ENCODE results near the gene MGA.

Gene MGA

DNA sequence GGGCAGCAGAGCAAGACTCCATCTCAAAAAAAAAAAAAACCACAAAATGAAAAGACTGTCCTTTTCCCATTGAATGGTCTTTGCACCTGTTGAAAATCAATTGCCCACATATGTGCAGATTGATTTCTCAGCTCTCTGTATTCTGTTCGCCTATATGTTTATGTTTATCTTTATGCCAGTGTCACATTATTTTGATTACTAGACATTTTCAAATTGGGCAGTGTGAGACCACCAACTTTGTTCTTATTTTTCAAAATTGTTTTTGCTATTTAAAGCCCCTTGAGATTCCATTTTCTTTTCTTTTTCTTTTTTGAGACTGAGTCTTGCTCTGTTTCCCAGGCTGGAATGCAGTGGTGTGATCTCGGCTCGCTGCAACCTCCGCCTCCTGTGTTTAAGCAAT, 18.5 kb downstream of the MGA start:
- Histone ChIP-seq H3K27me3 (ENCODE audit: control insufficient read depth, insufficient read depth, low read length) (no peaks in the 10 kb centered on the region), H3K4me1 (ENCODE audit: control insufficient read depth, insufficient read depth, low read length) (no peaks in the 10 kb centered on the region), H3K36me3 (ENCODE audit: control insufficient read depth, insufficient read depth, low read length) (no peaks in the 10 kb centered on the region), H3K4me3 (ENCODE audit: low read length) (no peak overlapping the region), H3K27ac (ENCODE audit: low read length) (no peak overlapping the region), H3K9me3 (ENCODE audit: control insufficient read depth, insufficient read depth, low read length) (no peaks in the 10 kb centered on the region)
- WGBS (ENCODE audit: insufficient coverage, insufficient read length) = no CpG with 5 or more reads among the region's 4 CpGs
- DNase-seq (ENCODE audit: low read depth, low spot score) = no peak

- no peaks in the 10 kb centered on the region for H3K27me3 ChIP-seq (ENCODE audit: control insufficient read depth, insufficient read depth, low read length)
- DNase-seq (ENCODE audit: low read depth, low spot score) = no peak
- H3K4me1 ChIP-seq (ENCODE audit: control insufficient read depth, insufficient read depth, low read length) = no peaks in the 10 kb centered on the region
- H3K36me3 ChIP-seq (ENCODE audit: control insufficient read depth, insufficient read depth, low read length) = no peaks in the 10 kb centered on the region
- no peaks in the 10 kb centered on the region for H3K9me3 ChIP-seq (ENCODE audit: control insufficient read depth, insufficient read depth, low read length)
- H3K4me3 ChIP-seq (ENCODE audit: low read length) = no peak overlapping the region
- H3K27ac ChIP-seq (ENCODE audit: low read length) = no peak overlapping the region
- WGBS (ENCODE audit: insufficient coverage, insufficient read length) = no CpG with 5 or more reads among the region's 4 CpGs
Observed at GRCh38 chr15:41683955-41684354, 23.8 kb downstream of the MGA start.

GRCh38 chr15:41688671-41689070, 28.5 kb downstream of the MGA start:
- DNase-seq (ENCODE audit: low read depth, low spot score) = no peak
- H3K4me3 ChIP-seq (ENCODE audit: low read length) = no peak overlapping the region

DNA sequence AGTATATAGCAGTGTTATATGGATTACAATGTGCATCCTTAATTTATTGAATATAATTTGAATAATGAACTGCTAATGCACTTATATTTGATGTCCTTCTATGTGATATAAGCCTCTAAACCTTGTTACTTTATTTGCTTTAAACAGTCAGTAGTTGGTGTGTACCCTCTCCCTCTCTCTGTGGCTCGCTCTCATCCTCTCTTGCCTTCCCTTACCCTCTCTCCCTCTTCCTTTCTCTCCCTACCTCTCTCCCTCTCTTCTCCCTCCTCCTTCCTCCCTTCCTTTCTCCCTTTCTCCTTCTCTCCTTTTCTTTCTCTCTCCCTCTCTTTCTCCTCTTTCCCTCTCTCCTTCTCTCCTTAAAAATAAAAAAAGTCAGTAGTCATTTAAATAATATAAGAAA, 28.9 kb downstream of the MGA start:
- no peaks in the 10 kb centered on the region for H3K9me3 ChIP-seq (ENCODE audit: control insufficient read depth, insufficient read depth, low read length)
- H3K27ac ChIP-seq (ENCODE audit: low read length) = no peak overlapping the region
- no CpG with 5 or more reads among the region's 1 CpG for WGBS (ENCODE audit: insufficient coverage, insufficient read length)
- H3K36me3 ChIP-seq (ENCODE audit: control insufficient read depth, insufficient read depth, low read length) = no peaks in the 10 kb centered on the region
- no peak for DNase-seq (ENCODE audit: low read depth, low spot score)
- no peaks in the 10 kb centered on the region for H3K27me3 ChIP-seq (ENCODE audit: control insufficient read depth, insufficient read depth, low read length)
- H3K4me3 ChIP-seq (ENCODE audit: low read length) = no peak overlapping the region
- H3K4me1 ChIP-seq (ENCODE audit: control insufficient read depth, insufficient read depth, low read length) = no peaks in the 10 kb centered on the region; the same call in 1 of the 2 replicates

More at GRCh38 chr15:41688671-41689070, 28.5 kb downstream of the MGA start:
- WGBS (ENCODE audit: insufficient coverage, insufficient read length) = no CpG with 5 or more reads among the region's 2 CpGs
- H3K27me3 ChIP-seq (ENCODE audit: control insufficient read depth, insufficient read depth, low read length) = no peaks in the 10 kb centered on the region
- H3K4me1 ChIP-seq (ENCODE audit: control insufficient read depth, insufficient read depth, low read length) = no peaks in the 10 kb centered on the region; the same call in 1 of the 2 replicates
- no peak overlapping the region for H3K27ac ChIP-seq (ENCODE audit: low read length)
- no peaks in the 10 kb centered on the region for H3K9me3 ChIP-seq (ENCODE audit: control insufficient read depth, insufficient read depth, low read length)
- no peaks in the 10 kb centered on the region for H3K36me3 ChIP-seq (ENCODE audit: control insufficient read depth, insufficient read depth, low read length)

DNA sequence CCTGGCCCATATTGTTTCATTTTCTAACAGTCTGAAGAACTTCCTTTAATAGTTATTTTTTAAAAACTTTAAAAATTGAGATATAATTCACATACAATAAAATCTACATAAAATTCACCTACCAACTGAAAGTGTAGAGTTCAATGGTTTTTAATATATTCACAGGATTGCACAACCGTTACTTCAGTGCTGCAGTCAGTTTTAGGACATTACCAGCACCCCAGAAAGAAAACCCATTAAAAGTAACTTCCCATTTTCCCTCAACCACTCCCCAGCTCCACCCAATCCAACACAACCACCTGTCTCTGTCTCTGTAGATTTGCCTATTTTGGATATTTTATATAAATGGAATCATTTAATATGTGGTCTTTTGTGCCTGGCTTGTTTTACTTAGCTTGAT, 29.6 kb downstream of the MGA start:
- Histone ChIP-seq H3K27ac (ENCODE audit: low read length) (no peak overlapping the region), H3K4me3 (ENCODE audit: low read length) (no peak overlapping the region), H3K4me1 (ENCODE audit: control insufficient read depth, insufficient read depth, low read length) (no peaks in the 10 kb centered on the region; the same call in 1 of the 2 replicates), H3K27me3 (ENCODE audit: control insufficient read depth, insufficient read depth, low read length) (no peaks in the 10 kb centered on the region), H3K9me3 (ENCODE audit: control insufficient read depth, insufficient read depth, low read length) (no peaks in the 10 kb centered on the region), H3K36me3 (ENCODE audit: control insufficient read depth, insufficient read depth, low read length) (no peaks in the 10 kb centered on the region)
- no peak for DNase-seq (ENCODE audit: low read depth, low spot score)
- no CpG with 5 or more reads among the region's 1 CpG for WGBS (ENCODE audit: insufficient coverage, insufficient read length)

- H3K4me3 ChIP-seq (ENCODE audit: low read length) = no peak overlapping the region
- H3K4me1 ChIP-seq (ENCODE audit: control insufficient read depth, insufficient read depth, low read length) = no peaks in the 10 kb centered on the region; the same call in 1 of the 2 replicates
- no peak overlapping the region for H3K27ac ChIP-seq (ENCODE audit: low read length)
- no peaks in the 10 kb centered on the region for H3K27me3 ChIP-seq (ENCODE audit: control insufficient read depth, insufficient read depth, low read length)
- WGBS (ENCODE audit: insufficient coverage, insufficient read length) = no CpG with 5 or more reads among the region's 1 CpG
- no peaks in the 10 kb centered on the region for H3K9me3 ChIP-seq (ENCODE audit: control insufficient read depth, insufficient read depth, low read length)
- no peak for DNase-seq (ENCODE audit: low read depth, low spot score)
- H3K36me3 ChIP-seq (ENCODE audit: control insufficient read depth, insufficient read depth, low read length) = no peaks in the 10 kb centered on the region
Observed at GRCh38 chr15:41690636-41691035, 30.4 kb downstream of the MGA start.

DNA sequence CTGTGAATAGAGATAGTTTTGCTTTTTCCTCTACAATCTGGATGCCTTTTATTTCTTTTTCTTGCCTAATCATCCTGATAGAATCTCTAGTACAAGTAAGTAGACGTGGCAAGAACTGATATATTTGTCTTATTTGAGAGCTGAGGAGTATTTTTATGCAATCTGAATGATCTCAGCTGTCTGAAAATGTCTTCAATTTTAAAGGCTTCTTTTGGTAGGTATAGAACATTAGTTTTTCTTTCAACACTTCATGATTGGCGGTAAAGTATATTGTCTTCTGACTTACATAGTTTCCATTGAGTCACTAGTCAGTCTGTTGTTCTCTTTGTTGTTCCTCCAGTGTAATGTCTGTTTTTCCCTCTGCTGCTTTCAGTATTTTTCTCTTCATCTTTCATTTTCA, 31.3 kb downstream of the MGA start:
- WGBS (ENCODE audit: insufficient coverage, insufficient read length) = no CpG with 5 or more reads among the region's 2 CpGs
- Histone ChIP-seq H3K4me1 (ENCODE audit: control insufficient read depth, insufficient read depth, low read length) (no peaks in the 10 kb centered on the region; the same call in 1 of the 2 replicates), H3K27ac (ENCODE audit: low read length) (no peak overlapping the region), H3K36me3 (ENCODE audit: control insufficient read depth, insufficient read depth, low read length) (no peaks in the 10 kb centered on the region), H3K27me3 (ENCODE audit: control insufficient read depth, insufficient read depth, low read length) (no peaks in the 10 kb centered on the region), H3K9me3 (ENCODE audit: control insufficient read depth, insufficient read depth, low read length) (no peaks in the 10 kb centered on the region), H3K4me3 (ENCODE audit: low read length) (no peak overlapping the region)
- DNase-seq (ENCODE audit: low read depth, low spot score) = no peak

- no CpG with 5 or more reads among the region's 4 CpGs for WGBS (ENCODE audit: insufficient coverage, insufficient read length)
- Histone ChIP-seq H3K9me3 (ENCODE audit: control insufficient read depth, insufficient read depth, low read length) (no peaks in the 10 kb centered on the region), H3K27me3 (ENCODE audit: control insufficient read depth, insufficient read depth, low read length) (no peaks in the 10 kb centered on the region), H3K4me1 (ENCODE audit: control insufficient read depth, insufficient read depth, low read length) (no peaks in the 10 kb centered on the region; the same call in 1 of the 2 replicates), H3K4me3 (ENCODE audit: low read length) (no peak overlapping the region), H3K27ac (ENCODE audit: low read length) (no peak overlapping the region), H3K36me3 (ENCODE audit: control insufficient read depth, insufficient read depth, low read length) (no peaks in the 10 kb centered on the region)
- DNase-seq (ENCODE audit: low read depth, low spot score) = no peak
Observed at GRCh38 chr15:41692049-41692448, 31.8 kb downstream of the MGA start.

DNA sequence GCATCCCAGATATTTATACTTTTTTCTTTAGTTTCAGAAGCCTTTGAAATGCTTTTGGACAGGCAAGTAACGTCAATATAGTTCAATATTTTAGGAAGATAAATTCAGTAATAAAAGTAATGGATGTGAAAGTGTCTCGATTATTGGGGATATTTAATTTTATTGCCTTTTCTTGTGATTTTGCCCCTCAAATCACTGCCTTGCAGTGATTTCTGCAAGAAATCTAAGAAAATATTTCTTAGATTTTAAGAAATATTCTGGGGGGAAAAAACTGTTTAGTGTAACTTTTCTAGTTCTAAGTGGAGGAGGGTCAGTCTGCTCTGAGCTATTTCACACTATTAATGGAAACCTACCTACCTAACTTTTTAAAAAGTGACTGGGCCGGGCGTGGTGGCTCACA, 33.6 kb downstream of the MGA start:
- H3K4me1 ChIP-seq (ENCODE audit: control insufficient read depth, insufficient read depth, low read length) = no peaks in the 10 kb centered on the region; the same call in 1 of the 2 replicates
- H3K36me3 ChIP-seq (ENCODE audit: control insufficient read depth, insufficient read depth, low read length) = no peaks in the 10 kb centered on the region
- no peak overlapping the region for H3K27ac ChIP-seq (ENCODE audit: low read length)
- 100% methylated on average over 1 of the region's 4 CpGs for WGBS (ENCODE audit: insufficient coverage, insufficient read length)
- H3K9me3 ChIP-seq (ENCODE audit: control insufficient read depth, insufficient read depth, low read length) = no peaks in the 10 kb centered on the region
- H3K4me3 ChIP-seq (ENCODE audit: low read length) = no peak overlapping the region
- DNase-seq (ENCODE audit: low read depth, low spot score) = no peak
- no peaks in the 10 kb centered on the region for H3K27me3 ChIP-seq (ENCODE audit: control insufficient read depth, insufficient read depth, low read length)

DNA sequence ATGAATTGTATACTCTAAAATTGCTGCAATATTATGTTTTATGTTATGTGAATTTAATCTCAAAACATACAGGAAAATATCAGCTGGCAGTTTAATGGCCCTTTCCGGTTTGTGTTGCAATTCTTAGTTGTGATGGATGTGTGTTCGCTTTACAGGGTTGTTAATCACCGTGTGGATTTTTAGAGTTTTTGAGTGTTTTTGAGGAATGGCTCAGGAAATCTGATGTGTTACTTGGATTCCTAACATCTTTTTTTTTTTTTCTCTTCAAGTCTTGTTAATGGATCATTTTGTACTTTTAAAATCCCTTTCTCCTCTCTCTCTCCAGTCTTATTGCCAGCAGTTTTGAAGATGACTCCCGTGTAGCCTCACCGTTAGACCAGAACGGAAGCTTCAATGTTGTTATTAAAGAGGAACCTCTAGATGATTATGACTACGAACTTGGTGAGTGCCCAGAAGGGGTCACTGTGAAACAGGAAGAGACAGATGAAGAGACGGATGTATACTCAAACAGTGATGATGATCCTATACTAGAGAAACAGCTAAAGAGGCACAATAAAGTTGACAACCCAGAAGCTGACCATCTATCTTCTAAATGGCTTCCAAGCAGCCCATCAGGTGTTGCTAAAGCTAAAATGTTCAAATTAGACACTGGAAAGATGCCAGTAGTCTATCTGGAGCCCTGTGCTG, 35.7 kb downstream of the MGA start:
- Histone ChIP-seq H3K27me3 (ENCODE audit: control insufficient read depth, insufficient read depth, low read length) (no peaks in the 10 kb centered on the region), H3K36me3 (ENCODE audit: control insufficient read depth, insufficient read depth, low read length) (no peaks in the 10 kb centered on the region), H3K27ac (ENCODE audit: low read length) (no peak overlapping the region), H3K4me1 (ENCODE audit: control insufficient read depth, insufficient read depth, low read length) (no peaks in the 10 kb centered on the region; the same call in 1 of the 2 replicates), H3K4me3 (ENCODE audit: low read length) (no peak overlapping the region), H3K9me3 (ENCODE audit: control insufficient read depth, insufficient read depth, low read length) (no peaks in the 10 kb centered on the region)
- 100% methylated on average over 2 of the region's 8 CpGs for WGBS (ENCODE audit: insufficient coverage, insufficient read length)
- no peak for DNase-seq (ENCODE audit: low read depth, low spot score)

GRCh38 chr15:41698779-41699178, 38.6 kb downstream of the MGA start:
- H3K4me1 ChIP-seq (ENCODE audit: control insufficient read depth, insufficient read depth, low read length) = no peaks in the 10 kb centered on the region
- DNase-seq (ENCODE audit: low read depth, low spot score) = no peak
- no peaks in the 10 kb centered on the region for H3K27me3 ChIP-seq (ENCODE audit: control insufficient read depth, insufficient read depth, low read length)
- no peaks in the 10 kb centered on the region for H3K9me3 ChIP-seq (ENCODE audit: control insufficient read depth, insufficient read depth, low read length)
- H3K4me3 ChIP-seq (ENCODE audit: low read length) = no peak overlapping the region
- H3K27ac ChIP-seq (ENCODE audit: low read length) = no peak overlapping the region
- H3K36me3 ChIP-seq (ENCODE audit: control insufficient read depth, insufficient read depth, low read length) = no peaks in the 10 kb centered on the region
- no CpG with 5 or more reads among the region's 2 CpGs for WGBS (ENCODE audit: insufficient coverage, insufficient read length)

Measured in iPS DF 6.9 (cell line).